ENCODE measurements around the gene MBNL1. TPM values are rescaled to one million over a fixed set of nuclear protein-coding genes. Genes with fewer than 3 reads are reported as not detected.

MBNL1 gene
- total RNA-seq, 4 donors from 2014 or later, result 190 to 279 (median 216) TPM

DNA sequence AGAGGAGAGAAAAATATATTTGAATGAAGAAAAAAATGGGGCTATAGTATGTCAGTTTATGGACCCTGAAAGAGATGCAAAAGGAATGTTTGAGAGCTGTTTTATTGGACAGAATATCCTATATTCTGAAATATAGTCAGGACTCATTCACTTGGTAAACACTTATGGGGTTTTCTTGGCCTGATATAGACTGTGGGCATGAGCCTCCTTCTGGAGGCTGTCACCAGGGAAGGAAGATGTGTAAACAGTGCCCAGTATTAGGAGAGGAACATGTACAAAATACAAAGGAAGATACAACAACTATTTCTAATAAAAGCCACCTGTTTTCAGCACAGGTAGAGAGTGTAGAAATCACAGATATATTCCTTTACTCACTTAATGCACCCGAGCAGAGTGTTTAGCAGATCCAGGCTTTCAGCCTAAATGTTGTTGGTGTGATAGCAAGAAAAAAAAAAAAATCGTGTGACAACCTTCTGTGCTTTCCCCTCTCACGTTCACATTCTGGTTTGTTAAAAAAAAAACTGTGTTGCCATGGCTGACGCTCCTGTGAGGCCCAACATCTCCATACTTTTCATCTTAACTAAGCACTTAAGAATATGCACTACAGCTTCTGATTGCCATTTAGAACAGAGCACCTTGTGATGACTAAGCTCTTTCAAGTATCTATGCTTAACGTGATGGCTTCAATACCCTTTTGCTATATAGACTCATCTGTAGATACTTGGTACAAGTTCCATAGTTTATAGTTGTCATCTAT, 134.1 kb downstream of the MBNL1 start:
- H3K4me1 ChIP-seq, result peaks cover 56 to 72% of the 10 kb centered on the region in 2 donors

GRCh38 chr3:152403632-152404066, 134.9 kb downstream of the MBNL1 start:
- TF ChIP-seq POLR2A (IDR thresholded peaks at IDR 0.05), result peak in 1 of 2 donors; percentile 7
- no peak for TF ChIP-seq CTCF (IDR thresholded peaks at IDR 0.05)
- H3K4me3 ChIP-seq (replicated peaks in 1 of 3), result no peak overlapping the region
- intact Hi-C loops (cut with DNase I), result no loop called here
- WGBS, 2 donors, result 58 to 70% methylated on average over 2 of the region's 2 CpGs
- H3K27me3 ChIP-seq, result no peaks in the 10 kb centered on the region
- H3K36me3 ChIP-seq, result no peaks in the 10 kb centered on the region
- DNase-seq, result peak; percentile 66 to 73
- peaks cover 52 to 66% of the 10 kb centered on the region in 2 donors for H3K4me1 ChIP-seq
- H3K27ac ChIP-seq, result peak overlapping the region; percentile 12 to 42 (median 17)
- H3K9me3 ChIP-seq, result no peaks in the 10 kb centered on the region

More for the DNA sequence above, 134.1 kb downstream of the MBNL1 start:
- H3K36me3 ChIP-seq, result no peaks in the 10 kb centered on the region
- no peaks in the 10 kb centered on the region for H3K27me3 ChIP-seq
- no peaks in the 10 kb centered on the region for H3K9me3 ChIP-seq
- peak overlapping the region; percentile 7 to 42 (median 17) for H3K27ac ChIP-seq
- WGBS, 2 donors, result 37 to 44% methylated on average over 5 of the region's 5 CpGs
- no peak overlapping the region for H3K4me3 ChIP-seq (replicated peaks in 1 of 3)
- no peak for TF ChIP-seq POLR2A (IDR thresholded peaks at IDR 0.05)
- no peak for TF ChIP-seq CTCF (IDR thresholded peaks at IDR 0.05)
- no peak for DNase-seq
- intact Hi-C loops (cut with DNase I), result no loop called here

DNA sequence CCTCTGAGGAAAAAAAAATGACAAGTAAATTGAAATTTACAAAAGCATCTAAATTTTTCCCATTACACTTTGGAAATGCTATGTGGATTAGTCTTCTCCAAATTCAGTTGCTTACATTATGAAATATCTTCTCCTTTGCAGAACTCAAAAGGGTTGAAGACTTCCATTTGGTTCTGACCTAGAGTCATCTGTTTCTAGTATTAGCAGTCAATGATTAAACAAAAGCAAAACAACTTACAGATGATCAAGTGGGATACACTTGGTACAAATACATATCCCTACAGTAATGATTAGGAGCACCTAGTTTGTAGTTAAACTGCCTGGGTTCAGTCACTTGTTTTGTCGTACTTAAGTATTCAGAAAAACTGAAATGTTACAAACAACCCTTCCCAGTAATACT, 136.2 kb downstream of the MBNL1 start:
- Histone ChIP-seq H3K36me3 (no peaks in the 10 kb centered on the region), H3K27me3 (no peaks in the 10 kb centered on the region), H3K9me3 (no peaks in the 10 kb centered on the region), H3K27ac (peak overlapping the region in 1 of 3 donors; percentile 30), H3K4me1 (peaks cover 39 to 53% of the 10 kb centered on the region in 2 donors), H3K4me3 (replicated peaks in 1 of 3) (no peak overlapping the region)
- 94 to 96% methylated on average over 1 of the region's 1 CpG for WGBS, 2 donors
- DNase-seq, result no peak
- intact Hi-C loops (cut with DNase I), result no loop called here
- TF ChIP-seq CTCF (IDR thresholded peaks at IDR 0.05) (no peak), POLR2A (IDR thresholded peaks at IDR 0.05) (no peak)

DNA sequence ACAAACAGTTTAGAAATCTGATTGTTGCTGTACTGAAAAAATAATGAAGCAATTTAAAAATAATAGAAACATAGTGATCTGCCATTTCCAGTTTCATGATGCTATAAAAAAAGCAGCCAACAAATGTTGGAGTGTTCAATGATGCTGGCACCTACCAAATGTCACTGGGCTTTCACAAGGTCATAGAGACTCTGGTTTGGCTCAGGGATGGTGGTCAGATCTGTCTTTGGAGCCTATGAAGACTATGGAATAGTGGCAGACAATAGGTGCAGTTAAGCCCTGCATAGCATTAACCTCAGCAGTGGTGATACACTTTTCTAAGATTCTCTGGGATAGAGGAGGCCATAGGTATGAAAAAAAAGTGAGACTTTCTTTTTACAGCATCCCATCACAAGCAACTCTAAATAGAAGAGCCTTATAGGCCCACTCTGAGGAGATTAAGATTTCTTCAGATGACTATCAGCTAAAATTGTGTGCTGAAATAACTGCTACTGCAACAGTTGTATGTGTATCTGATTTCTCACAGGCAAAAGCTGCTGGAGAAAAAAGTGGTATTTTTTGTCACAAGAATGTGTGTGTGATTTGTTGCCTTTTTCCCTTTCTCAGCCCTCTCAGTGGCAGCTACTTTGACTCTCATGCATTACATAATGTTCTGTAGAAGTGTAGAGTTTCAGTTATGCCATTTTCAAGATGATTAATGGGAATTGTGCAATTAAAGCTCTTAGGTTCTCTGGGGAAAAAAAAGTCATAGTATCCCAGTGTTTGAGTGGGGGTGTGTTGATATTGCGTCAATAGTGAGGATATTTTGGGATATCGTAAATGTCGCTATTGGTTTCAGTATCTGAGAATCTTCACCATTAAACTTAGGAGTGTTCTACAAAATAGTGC, 137.4 kb downstream of the MBNL1 start:
- no peak for TF ChIP-seq CTCF (IDR thresholded peaks at IDR 0.05)
- TF ChIP-seq POLR2A (IDR thresholded peaks at IDR 0.05), result no peak
- H3K36me3 ChIP-seq, result no peaks in the 10 kb centered on the region
- H3K4me3 ChIP-seq (replicated peaks in 1 of 3), result no peak overlapping the region
- H3K9me3 ChIP-seq, result no peaks in the 10 kb centered on the region
- H3K27me3 ChIP-seq, result no peaks in the 10 kb centered on the region
- 44 to 50% methylated on average over 3 of the region's 3 CpGs for WGBS, 2 donors
- DNase-seq, result no peak
- H3K27ac ChIP-seq, result peak overlapping the region; percentile 1 to 31 (median 30)
- peaks cover 29 to 41% of the 10 kb centered on the region in 2 donors for H3K4me1 ChIP-seq
- intact Hi-C loops (cut with DNase I), result no loop called here
